Endothelial cell of hepatic sinusoid (primary cell): ENCODE results near the gene SPP1.

Experiments used
- in situ Hi-C: cut with HindIII; loops from 2 replicates; pipeline ENCODE4 v1.10.0; 2017; ENCODE audit warnings: low sequenced_read_pairs

SPP1 gene

DNA sequence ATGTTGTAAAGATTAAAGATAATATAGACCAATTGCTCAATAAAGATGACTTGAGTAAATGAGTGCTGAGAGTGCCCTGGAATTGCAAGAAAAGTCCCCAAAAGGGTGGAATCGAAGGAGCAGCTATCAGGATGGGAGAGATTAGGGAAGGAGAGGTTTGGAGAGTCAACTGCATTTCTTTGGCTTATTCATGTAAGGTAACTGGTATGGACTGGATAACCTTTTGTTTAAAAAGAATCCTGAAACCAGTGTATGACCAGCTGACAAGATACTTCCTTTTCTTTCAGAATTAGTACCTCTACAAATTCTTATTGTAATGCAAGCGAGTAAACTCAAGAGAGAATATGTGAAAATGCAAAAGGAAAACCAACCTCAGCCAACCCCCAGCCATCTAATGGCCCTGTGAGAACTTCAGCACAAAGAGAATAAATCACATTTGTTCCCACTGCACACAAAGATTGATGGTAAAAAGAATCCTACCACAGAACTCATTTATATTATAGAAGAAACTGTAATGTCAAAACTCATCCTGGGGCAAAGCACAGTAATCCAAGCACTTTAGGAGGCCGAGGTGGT, 24.5 kb upstream of the SPP1 start:
- in situ Hi-C loops = no loop called here

DNA sequence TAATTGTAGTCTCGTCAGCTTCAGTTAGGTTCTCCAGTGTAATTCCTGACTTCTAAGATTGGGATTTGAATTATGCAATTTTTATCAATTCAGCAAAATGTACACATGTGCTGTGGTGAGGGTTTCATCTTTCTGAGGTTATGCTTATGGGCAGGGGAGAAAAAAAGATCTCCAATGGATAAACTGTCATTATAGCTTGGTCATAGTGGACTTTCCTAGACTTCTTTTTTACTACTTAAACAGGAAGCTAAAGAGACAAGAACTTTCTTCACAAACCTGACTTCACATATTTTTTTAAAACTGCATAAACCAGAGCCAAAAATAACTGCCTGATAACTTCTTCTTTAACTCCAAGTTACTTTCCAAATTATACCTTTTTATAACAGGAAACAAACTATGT, 21.7 kb upstream of the SPP1 start:
- in situ Hi-C loops = no loop called here

DNA sequence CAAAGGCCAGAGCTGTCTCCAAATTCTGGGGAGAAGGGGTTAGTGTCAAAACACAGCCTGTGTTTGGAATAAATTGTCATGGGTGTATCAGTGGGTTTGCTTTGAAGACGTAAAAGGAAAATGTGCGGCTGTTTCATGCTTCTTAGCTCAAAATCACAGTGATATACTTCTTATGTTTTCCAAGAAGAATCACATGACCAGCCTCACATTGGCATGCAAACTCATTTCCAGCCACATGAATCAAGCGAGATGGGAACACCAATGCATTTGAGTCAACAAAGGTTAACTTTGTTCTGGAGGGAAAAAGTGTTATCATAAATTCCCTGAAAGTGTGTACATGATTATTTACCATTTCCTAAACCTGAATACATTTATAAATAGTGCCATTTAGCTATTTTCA, 19.0 kb upstream of the SPP1 start:
- in situ Hi-C loops = no loop called here

DNA sequence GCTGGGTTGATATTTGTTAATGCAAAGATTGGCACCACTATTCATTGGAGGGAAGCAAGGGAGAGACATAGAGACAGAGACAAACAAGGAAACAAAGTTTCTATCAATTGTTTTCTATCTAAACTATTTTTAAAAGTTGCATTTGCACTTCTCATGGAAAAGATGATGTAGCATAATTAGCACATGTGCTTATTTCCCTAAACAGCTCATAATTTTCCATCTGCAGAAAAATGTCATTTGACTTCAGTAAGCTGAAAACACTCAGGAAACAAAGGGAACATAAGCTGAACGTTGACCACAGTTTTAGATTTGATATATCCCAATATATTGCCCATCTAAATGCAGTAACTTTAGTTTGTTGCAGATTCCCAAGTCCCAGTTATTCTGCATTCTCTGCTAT, 18.5 kb upstream of the SPP1 start:
- in situ Hi-C loops = no loop called here

DNA sequence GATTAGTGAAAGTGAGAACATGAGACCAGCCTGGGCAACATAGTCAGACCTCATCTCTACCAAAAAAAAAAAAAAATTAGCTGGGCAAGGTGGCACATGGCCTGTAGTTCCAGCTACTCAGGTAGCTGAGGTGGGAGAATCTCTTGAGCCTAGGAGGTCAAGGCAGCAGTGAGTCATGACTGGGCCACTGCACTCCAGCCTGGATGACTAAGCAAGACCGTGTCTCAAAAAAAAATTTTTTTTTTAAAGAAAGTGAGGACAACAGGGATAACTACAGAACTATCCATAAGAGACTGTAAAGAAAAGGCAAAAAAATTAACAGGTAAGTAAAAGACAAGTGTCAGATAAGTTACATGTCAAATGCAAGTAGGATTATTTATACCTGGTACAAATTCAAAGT, 13.5 kb upstream of the SPP1 start:
- in situ Hi-C loops = no loop called here

DNA sequence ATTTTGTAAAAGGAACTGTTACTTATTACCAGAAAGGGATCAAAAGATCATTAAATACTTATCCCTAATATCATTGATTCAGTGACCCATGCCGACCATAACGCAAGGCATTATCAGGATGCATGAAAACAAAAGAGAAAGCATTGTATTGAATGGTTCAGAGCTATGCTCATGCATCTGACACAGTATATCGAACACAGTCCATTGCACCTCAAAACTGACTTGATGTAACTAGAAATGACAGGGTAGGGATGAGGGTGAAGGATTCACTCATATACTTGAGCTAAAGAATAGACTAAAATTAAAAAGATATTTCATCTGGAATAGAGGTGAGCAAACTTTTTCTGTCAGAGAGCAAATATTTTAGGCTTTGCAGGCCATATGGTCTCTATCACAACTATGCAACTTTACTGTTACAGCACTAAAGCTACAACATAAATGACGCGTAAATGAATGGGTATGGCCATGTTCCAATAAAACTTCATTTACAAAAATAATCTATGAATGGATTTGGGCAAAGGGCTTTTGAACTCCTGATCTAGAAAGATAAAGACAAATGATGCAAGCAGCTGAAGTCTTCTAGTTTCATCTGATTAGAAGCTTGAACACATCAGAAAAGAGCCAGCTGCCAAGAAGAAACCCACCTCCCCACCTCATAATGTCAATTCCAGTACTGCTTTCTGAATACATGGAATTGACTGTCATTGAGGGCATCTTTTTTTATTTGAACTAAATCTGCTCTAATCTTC, 12.9 kb upstream of the SPP1 start:
- in situ Hi-C loops = no loop called here

DNA sequence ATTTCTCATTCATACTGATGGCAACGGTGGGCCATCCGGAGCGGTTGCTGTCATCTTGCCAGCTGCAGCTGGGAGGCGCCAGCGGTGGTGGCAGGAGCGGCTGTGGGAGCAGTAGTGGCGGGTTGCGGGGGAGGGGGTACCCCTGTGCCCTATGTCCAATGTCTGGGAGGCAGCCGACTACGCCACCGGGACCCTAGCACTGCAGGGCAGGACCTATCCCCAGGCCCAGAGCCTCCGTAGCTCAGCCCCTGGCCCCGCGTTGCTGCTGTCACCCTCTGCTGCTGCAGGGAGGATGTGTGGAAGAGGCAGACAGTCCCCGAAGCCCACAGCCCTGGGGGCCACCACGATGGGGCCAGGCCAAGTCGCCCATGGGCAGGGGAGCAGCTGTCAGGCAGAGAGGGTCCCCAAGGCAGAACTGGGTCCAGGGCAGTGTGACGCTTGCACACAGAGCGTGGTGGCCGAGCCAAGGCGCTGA, 10.0 kb upstream of the SPP1 start:
- in situ Hi-C loops = no loop called here

DNA sequence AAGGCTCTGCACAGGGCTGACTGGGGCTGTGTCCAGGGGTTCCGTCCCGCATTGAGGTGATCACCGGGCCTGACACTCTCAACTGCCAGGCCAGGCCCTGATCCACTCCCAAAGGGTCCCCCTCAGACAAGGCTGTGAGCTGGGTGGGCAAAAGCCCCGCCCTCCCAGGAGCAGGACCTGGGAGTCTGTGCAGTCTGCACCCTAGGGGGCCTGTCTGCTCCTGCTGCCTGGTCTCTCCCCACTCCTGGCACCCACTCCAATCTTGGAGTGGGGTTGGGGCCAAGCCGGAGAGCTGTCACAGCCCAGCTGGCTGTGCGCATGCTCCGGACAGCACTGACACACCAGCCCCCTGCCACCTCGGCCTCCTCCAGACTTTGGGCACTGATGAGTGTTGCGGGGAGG, 9.4 kb upstream of the SPP1 start:
- in situ Hi-C loops = no loop called here

DNA sequence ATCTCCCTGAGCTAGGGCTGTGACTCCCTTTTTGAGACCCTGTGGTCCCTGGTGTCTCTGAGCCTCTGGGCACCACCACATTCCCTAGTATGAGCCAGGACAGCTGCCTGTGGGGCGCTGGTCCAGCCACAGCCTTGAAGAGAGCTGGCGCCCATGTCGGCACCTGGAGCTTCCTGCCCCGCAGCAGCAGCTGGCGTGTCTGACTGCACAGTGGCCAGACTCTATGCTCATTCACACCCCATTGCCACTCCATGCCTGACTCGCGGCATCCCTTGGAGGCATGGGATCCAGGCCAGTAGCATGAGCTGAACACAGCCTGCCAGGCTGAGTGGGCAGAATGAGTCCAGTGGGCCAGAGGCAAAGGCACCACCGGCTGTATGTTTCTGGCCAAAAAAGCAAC, 8.3 kb upstream of the SPP1 start:
- in situ Hi-C loops = no loop called here

DNA sequence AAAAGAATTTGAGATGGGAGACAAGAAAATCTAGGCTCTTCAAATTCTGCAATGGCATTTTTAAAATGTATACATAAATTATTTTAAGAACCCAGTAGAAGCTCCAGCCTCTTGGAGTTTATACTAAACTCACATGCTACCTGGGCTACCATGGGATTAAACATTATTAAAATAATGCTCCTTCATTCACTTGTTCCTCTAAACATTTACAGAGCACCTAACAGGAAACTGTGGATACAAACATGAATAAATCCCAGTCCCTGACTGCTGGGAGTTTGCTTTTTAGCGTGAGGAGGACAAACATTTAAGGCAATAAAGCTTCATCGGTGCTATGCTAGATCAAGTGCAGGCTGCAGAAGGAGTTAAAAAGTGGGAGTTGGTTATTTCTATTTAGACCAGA, 5.4 kb upstream of the SPP1 start:
- in situ Hi-C loops = loop anchor here (10.0 kb wide), 1 partner anchor 115 kb away; no protein-coding TSS in a partner anchor

DNA sequence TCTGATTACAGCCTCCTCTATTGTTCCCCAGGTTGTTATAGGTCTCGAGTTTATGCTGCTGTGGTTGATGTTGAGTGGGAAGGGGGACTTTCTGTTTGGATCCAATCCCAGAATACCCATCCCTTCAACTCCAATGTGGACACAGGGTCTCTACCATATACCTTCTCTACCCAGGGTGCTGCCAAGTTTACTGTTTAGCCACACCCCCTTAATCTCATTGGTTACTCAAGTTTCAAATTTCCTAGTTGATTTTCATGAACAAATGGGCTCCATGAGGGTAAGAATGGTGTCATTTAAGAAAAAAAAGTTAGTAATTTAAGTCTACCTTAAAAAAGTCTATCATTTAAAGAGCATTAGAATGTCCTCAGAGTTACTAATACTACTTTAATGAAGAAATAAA, 3.6 kb upstream of the SPP1 start:
- in situ Hi-C loops = loop anchor here (10.0 kb wide), 1 partner anchor 117 kb away; no protein-coding TSS in a partner anchor

DNA sequence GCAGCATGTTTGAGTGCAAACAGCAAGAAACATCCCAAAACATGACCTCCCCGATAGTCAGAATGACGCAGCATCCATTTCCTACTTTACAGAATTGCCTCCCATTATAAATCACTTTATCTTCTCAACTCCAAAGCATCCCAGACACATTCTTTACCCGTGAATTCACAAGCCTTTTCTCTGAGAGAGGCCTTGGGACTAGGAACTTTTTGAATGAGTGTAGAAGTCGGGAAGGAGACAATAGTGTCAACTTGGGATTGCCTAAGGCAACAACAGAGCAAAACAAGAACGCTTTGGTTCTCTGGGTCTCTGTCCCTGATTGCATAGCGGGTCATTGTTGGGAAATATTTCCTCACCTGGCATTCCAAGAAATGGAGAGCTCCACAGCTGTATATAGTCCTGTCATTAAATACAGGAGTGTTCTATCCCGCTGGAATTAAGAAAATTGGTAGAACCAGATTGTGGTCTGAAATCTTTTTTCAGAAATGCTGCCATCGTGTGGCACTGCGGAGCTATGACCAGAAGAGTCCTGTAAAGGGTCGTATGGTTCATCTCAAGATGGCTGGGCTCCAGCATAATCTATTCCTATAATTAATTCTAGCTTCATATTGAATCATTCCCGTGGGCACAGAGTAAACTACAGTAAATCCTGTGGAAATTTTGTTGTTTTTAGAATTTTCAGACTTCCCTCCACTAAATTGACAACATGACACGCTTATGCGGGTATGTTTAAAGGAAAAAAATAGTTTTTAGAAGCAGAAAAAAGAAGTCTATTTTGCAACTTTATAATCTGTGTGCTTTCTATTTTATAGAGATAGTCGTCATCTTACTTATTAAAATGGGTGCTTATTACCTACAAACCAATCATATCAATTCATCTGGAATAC, 2.0 kb upstream of the SPP1 start:
- in situ Hi-C loops = loop anchor here (10.0 kb wide), 1 partner anchor 119 kb away; no protein-coding TSS in a partner anchor

DNA sequence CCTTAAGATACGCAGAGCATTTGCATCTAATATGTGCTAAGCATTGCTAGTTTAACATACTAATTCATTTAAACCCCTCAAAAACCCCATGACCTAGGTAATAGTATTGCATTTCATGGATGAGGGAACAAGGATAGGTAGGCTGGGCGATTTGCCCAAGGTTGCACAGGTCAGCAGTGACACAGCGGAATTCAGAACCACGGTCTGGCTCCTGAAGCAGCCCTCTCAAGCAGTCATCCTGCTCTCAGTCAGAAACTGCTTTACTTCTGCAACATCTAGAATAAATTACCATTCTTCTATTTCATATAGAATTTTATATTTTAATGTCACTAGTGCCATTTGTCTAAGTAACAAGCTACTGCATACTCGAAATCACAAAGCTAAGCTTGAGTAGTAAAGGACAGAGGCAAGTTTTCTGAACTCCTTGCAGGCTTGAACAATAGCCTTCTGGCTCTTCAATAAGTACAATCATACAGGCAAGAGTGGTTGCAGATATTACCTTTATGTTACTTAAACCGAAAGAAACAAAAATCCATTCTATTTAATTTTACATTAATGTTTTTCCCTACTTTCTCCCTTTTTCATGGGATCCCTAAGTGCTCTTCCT, 555 bp upstream of the SPP1 start:
- in situ Hi-C loops = loop anchor here (5.0 to 10.0 kb wide), 2 partner anchors 68 to 120 kb away; no protein-coding TSS in a partner anchor

DNA sequence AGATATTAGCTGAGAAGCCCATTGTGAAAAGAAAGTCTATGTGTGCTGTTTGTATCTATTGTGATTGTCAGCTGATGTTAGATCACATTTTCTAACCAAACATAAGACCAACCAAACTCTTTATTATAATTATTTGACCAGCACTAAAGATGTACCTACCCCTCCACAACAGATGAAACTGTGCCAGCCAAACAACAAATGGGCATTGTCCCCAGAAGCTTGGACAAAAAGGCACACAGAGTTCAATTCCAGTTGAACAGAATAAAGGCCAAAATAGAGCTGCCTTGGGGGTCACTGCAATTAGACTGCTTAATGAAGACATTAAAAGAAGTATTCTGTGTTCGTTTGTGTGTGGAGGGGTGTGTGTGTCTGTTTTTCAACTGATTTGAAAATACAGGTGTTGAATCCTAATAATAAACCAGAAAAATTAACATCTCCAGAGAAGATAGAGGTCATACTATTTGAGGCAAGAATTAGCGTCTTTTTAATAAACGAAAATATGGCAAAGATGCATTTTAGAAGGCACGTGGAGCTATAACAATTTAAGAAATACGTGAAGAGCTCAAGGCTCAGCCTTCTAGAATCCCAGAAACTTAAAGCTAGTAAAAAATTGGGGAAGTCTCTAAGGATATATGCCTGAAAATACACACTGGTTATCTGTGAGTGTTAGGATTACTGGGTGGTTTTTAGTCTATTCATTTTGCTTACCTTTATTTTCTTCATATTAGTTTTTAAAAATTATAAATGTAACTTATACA, 2.2 kb downstream of the SPP1 start:
- in situ Hi-C loops = loop anchor here (5.0 to 10.0 kb wide), 2 partner anchors 70 to 123 kb away; no protein-coding TSS in a partner anchor

DNA sequence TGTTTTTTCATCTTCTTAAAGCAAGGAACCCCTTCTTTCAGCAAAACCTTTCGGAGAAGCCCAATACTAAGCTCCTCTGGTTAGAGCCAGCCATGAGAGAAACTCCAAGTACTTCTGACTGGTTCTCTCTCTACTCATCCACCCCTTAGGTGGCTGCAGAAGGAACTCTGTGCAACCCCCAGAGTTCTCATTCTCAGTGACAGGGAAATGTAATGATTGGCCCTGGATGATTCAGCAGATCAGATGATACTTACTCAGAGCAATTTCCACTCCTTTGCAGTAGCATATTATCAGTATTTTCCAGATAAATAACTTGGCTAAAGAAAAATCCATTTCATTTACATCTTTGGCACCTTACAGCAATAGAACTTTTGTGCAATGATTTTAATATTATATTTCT, 3.2 kb downstream of the SPP1 start:
- in situ Hi-C loops = loop anchor here (5.0 to 10.0 kb wide), 2 partner anchors 71 to 124 kb away; no protein-coding TSS in a partner anchor

DNA sequence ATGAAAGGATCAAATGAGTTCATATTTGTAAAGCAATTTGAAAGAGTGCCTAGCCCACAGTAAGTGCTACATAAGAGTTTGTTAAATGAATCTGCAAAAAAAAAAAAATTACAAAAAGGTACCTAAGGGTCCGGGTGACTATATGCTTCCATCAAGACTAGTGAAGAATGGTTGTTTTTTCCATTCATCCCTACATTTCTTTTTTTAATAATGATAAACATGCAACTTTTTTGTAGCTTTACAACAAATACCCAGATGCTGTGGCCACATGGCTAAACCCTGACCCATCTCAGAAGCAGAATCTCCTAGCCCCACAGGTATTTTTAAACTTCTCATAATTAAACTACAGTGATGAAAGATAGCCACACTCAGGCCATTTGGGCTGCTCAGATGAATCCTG, 4.3 kb downstream of the SPP1 start:
- in situ Hi-C loops = loop anchor here (5.0 to 10.0 kb wide), 2 partner anchors 73 to 125 kb away; no protein-coding TSS in a partner anchor

DNA sequence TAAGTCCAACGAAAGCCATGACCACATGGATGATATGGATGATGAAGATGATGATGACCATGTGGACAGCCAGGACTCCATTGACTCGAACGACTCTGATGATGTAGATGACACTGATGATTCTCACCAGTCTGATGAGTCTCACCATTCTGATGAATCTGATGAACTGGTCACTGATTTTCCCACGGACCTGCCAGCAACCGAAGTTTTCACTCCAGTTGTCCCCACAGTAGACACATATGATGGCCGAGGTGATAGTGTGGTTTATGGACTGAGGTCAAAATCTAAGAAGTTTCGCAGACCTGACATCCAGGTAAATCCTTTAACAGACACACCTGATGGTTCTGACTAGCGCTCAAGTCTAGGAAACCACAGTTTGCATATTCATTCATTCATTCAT, 6.0 kb downstream of the SPP1 start:
- in situ Hi-C loops = no loop called here

DNA sequence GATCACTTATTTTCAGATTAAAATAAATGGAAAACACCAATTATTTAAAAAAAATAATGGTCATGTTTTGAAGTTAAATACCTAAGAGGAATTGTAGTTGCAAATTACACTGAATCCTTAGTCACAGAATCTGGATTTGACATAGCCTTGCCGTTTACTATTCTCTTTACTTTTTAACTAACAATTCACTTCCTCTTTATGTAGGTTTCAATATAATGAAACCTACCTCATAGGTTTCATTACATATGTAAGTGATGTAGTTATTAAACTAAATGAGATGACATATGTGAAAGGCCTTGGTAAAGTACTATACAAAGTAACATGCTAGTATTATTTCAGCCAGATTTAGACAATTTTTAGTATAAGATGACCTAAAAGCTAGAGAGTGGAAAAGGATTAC, 6.5 kb downstream of the SPP1 start:
- in situ Hi-C loops = no loop called here

DNA sequence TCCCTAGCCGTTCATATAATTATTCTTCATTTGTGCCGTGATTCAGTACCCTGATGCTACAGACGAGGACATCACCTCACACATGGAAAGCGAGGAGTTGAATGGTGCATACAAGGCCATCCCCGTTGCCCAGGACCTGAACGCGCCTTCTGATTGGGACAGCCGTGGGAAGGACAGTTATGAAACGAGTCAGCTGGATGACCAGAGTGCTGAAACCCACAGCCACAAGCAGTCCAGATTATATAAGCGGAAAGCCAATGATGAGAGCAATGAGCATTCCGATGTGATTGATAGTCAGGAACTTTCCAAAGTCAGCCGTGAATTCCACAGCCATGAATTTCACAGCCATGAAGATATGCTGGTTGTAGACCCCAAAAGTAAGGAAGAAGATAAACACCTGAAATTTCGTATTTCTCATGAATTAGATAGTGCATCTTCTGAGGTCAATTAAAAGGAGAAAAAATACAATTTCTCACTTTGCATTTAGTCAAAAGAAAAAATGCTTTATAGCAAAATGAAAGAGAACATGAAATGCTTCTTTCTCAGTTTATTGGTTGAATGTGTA, 7.0 kb downstream of the SPP1 start:
- in situ Hi-C loops = no loop called here

DNA sequence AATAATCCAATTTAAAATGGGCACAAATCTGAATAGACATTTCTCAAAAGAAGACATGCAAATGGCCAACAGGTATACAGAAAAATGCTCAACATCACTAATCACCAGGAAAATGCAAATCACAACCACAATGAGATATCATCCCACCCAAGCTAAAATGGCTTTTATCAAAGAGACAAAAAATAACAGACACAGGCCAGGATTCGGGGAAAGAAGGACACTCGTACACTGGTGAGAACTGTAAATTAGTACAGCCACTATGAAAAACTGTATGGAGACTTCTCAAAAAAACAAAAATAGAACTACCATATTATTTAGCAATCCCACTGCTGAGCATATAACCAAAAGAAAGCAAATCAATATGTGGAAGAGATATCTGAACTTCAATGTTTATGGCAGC, 8.5 kb downstream of the SPP1 start:
- in situ Hi-C loops = no loop called here
